SW480 (cell line): Measurements from ENCODE around the gene OTOS.

ENCODE experiments used
- DNase-seq: peaks from one replicate; pipeline ENCODE4 v3.0.0-alpha.2; 2016; ENCODE audit warnings: low spot score

The OTOS gene

GRCh38 chr2:240151477-240152031, 11.1 kb upstream of the OTOS start:
- no peak for DNase-seq

DNA sequence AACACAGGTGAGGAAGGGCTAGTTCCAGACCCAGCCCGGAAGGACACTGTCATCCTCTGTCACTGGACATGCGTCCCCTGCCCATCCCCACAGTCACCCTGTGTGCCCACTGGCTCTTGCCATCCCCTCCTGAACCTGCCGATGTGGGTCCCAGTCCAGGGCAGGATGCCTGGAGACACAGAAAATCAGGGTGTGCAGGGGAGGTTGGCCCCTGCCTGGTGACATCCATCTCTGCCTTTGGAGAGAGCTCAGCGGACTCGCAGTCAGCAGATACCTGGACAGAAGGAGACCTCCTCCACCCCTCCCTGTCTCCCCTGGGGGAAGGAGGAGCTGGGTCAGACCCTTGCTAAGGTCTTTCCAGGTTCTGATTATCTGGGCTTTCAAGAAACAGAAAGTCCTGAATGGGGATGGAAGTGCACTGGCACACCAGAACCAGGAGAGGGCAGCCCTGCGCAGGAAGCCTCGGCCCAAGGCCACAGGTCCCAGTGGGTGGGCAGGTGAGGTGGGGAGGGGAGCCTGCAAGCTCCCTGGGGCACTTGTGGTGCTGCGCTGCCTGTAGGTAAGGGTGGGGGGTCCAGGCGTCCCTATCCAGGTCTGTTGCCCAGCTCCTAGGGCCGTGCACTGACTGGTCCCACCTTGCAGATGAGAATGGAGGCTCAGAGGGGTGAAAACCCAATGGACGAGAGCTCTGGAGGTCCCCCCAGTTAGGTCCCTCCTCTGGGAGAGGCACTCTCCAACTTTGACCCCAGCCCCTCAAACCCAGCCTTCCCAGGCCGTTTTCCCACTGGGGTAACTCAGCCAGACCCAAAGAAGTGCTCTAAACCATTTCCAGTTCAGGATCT, 9.7 kb upstream of the OTOS start:
- DNase-seq: peak; percentile 22

- DNase-seq: no peak
Measured at GRCh38 chr2:240147911-240148587, 7.6 kb upstream of the OTOS start.

- no peak for DNase-seq
Measured at GRCh38 chr2:240147382-240147781, 6.9 kb upstream of the OTOS start.

DNA sequence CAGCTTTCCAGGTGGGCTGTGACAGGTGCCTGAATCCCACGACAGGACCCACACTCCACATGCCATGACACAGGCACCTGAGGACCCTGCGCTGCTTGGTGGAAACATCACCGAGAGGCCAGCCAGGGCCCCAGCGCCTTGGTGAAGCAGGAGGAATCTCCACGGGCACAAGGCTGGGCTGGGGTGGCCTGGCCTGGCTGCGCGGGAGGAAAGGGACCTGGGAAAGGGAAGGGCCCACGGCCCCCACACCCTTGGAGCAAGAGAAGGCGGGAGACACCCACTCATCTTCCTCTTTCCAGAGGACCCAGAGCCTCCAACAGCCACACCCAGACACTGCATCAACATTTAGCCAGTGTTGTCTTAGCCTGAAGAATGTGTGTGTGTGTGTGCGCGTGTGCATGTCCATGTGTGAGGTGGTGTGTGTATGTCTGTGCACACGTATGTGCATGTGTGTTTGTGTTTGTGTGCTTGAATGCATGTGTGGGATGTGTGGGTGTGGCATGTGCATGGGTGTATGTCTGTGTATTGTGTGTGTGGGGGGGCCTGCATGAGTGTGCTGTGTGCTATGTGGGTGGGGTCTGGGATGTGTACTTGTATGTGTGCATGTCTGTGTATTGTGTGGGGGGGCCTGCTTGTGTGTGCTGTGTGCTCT, 6.3 kb upstream of the OTOS start:
- no peak for DNase-seq

DNA sequence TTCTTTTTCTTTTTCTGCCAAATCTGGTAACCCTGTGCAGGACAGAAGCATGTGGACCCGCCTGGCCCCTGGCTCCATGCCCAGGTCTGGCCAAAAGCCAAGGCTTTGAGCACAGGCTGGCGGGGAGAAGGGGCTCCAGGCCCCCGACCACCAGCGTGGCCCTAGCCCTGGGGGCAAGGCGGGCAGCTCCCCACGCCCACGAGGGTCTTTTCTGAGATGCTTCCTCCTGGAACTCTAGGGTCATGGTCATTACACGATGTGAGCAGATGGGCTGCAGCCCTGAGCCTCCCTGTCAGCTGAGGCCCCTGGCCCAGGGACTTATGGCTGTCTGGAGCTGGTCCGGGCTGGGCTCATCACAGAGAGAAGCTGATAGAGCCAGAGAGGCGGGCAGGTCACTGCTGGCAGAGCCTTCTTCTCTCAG, 5.7 kb upstream of the OTOS start:
- no peak for DNase-seq

- DNase-seq: no peak
Measured at GRCh38 chr2:240145461-240145860, 5.0 kb upstream of the OTOS start.

DNA sequence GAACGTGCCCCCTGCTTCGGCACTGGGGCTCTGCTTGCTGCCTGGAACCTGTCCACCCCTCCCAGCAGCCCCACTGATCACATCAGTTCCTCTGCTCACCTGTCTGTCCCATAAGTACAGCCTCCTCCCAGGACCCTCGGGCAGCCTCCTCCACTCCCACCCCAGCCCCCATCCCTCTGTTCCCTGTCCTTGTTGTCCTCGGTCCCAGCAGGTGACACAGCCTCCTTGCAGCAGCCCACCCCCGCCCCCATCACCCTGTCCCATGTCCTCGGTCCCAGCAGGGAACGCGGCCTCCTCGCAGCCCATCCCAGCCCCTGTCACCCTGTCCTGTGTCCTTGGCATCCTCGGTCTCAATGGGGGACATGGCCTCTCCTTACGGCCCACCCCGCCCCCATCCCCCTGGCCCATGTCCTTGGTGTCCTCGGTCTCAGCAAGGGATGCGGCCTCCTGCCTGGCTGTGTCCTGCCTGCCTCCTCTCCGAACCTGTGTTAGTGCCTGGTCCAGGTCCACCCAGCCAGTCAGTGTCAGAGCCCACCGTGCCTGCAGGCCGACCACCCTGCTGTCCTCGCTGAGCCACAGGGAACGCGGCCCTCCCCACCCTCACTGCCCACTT, 4.3 kb upstream of the OTOS start:
- no peak for DNase-seq

GRCh38 chr2:240143801-240144648, 3.6 kb upstream of the OTOS start:
- DNase-seq: peak; percentile 31

DNA sequence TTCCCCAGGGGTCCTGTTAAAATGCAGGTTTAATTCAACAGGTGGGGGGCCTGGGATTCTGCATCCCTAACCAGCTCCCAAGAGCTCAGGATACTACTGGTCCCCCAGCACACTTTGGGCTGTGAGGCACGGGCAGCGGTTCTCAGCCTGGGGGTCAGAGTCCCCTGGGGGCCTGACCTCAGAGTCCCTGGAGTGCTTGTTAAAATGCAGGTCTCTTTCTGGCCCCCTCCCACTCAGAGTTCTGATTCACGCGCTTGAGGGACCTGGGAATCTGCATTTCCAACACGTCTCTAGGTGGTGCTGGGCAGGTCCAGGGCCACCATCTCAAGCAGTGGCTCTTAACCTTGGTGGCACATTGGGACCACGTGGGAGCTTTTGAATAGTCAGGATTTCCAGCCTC, 2.8 kb upstream of the OTOS start:
- no peak for DNase-seq

- no peak for DNase-seq
Measured at GRCh38 chr2:240142859-240143258, 2.4 kb upstream of the OTOS start.

DNA sequence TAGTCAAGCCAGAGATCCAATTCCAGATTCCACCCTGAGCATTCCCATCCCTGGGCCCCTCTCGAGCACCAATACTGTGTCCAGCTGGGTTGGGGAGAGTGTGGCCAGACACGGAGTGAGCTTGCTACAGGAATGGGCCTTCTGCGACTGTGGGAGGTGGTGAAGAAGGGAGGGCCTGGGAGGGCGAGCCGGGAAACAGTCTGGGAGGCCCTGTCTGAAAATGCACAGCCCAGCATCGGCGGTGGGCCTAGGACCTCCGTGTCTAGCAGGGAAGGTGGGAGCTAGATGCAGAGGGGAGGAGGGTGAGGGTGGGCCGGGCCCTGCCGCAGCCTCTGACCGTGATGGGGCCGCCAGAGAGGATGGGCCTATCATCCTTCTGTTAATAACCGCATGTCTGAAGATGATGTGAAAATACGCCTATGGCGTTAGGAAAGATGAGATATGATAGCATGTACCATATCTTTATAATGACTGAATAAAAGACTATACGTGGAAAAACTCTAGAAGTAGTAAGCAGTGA, 1.9 kb upstream of the OTOS start:
- no peak for DNase-seq

- no peak for DNase-seq
Measured at GRCh38 chr2:240141736-240142135, 1.3 kb upstream of the OTOS start.

GRCh38 chr2:240140920-240141319, 462 bp upstream of the OTOS start:
- no peak for DNase-seq

DNA sequence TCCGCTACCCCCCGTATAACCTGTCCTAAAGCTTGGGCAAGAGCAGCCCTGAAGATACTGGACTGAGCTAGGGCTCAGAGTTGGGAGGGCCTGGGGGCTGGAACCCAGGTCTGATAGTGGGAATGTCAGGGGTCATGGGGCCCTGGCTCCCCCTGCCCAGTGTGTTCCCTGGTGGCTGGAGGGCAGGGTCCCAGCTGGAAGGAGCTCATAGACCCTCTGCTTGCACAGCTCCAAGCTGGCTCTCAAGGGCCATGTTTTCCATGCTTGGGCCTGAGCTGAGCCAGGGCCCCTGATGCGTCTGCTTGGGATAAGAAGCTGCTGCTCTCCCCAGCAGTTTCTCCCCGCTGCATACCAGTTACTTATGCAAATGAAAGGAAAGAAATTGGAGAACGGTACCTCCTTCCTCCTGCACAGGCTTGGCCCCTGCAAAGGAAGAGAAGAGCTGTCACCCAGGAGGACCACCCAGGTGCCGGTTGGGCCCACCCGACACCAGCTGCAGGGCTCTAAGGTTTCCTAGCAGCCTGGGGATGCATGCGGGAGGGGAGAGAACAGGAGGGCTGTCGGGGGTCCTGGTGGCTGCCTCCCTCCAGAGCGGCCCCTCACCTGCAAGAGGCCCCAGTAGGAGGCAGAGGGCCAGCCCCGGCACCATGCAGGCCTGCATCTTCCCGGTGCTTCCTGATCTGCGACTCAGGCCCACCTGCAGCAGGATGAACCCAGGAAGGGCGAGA, 628 bp downstream of the OTOS start:
- DNase-seq: no peak

DNA sequence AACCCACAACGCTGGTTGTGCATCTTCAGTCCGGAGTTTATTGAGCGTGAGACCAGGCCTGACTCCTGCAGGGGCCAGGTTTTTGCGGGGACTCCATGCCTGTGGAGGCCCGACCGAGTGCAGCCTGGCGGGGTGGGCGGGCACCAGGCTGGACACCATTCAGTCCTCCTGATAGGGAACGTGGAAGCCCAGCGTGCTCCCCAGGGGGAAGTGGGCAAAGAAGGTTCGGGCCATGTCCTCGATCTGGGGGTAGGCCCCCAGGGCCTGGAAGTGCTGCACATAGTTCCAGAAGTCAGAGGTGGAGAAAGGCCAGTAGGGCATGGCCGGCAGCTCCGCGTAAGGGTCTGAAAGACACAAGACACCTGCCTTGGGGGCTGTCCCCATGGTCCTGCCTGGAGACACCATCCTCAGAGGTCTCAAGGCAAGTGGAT, 1.4 kb downstream of the OTOS start:
- DNase-seq: no peak

DNA sequence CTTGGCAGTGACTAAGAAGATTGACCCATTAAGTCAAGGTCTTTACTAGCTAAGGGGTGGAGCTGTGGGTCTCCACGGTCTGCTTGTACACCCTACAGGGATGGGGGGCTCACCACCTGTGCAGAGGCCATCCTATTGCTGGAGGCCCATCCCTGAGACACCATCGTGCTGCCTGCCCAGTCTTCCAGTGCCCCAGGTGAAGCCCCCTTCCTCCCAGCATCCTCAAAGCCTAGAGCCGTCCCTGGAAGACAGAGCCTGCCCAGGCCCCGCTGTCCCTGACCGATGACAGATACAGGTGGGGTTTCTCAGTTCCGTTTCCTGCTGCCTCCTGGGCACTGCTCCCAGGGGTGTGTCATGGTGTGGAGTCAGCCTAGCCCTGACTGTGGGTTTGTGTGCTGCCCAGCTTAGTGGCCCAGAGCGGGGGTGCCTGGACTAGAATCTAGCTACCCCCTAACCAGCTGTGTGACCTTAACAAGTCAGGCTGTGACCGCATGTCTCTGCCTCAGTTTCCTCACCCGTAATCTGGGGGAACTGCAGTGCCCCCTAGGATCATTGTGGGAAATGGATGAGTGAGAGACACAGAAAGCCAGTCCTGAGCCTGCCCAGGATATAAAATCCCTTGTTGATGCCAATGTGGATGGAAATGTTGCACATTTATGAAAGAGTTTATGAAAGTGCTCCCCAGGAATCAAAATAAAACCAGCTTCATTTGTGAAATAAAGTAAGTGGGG, 2.0 kb downstream of the OTOS start:
- DNase-seq: no peak

DNA sequence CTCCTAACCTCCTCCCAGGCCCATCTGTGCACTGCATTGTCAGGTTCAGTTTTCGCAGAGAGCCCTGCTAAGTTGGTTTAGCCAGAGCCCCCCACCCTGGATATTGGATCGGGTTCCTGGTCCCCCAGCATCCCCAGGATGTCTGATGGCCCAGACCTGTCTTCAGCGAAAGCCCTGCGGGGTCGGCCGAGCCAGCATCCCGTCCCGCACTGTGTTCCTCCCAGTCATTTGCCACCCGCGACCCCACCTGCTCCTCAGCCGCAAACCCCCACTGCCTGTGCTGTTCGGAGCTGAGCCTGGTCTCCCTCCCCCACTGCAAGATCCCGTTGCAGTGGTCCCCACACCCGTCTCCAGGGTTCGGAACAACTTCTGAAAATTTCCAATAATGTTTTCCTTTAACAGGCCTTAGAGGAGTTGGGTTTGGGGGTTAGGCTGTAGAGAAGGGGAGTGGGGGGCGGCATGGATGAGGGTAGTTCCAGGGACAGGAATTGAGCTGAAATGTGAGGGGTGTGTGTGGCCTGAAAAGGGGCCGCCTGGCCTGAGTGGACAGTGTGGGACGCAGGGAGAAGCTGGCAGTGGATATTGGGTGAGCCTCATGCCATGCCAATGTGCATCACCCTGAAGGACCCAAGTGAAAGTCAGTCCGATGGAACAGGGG, 2.7 kb downstream of the OTOS start:
- no peak for DNase-seq

GRCh38 chr2:240136671-240137292, 3.7 kb downstream of the OTOS start:
- no peak for DNase-seq
